Stimulated activated CD8-positive, alpha-beta memory T cell treated with anti-CD3 and anti-CD28 coated beads, Interleukin-4, amount 100 ng/mL, for 24 hours (primary cell): Measurements from ENCODE around the gene FAM9A.
"Not testable (repeated sequence)": the region's sequence is repeated elsewhere in the genome, so short reads cannot be mapped to it uniquely, and the experiment has no call there.

ENCODE experiments used
- DNase-seq: peaks from one replicate; pipeline ENCODE4 v3.0.0-alpha.2; 2020; ENCODE audit warnings: low read depth

FAM9A gene

GRCh38 chrX:8803326-8803725 is 2.1 kb upstream of the FAM9A start:
- no peak for DNase-seq

DNA sequence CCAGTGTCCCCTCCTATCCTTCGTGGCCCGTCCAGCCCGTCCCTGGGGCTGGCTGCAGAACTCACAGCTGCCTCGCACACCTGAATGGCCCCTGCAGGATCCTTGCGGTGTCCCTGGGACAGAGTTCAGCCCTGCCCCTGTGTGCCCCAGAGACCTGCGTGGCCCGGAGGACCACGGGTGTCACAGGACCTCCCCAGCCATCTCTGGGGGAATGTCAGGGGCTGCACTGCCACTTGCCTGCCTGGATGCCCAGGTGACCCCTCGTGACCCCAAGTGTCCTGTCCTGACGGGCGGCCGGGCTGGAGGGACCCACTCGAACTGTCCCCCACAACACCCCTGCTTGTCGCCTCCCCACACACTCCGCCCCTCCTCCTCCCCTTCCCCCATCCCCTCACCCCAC is 832 bp downstream of the FAM9A start:
- not testable (repeated sequence) for DNase-seq

DNA sequence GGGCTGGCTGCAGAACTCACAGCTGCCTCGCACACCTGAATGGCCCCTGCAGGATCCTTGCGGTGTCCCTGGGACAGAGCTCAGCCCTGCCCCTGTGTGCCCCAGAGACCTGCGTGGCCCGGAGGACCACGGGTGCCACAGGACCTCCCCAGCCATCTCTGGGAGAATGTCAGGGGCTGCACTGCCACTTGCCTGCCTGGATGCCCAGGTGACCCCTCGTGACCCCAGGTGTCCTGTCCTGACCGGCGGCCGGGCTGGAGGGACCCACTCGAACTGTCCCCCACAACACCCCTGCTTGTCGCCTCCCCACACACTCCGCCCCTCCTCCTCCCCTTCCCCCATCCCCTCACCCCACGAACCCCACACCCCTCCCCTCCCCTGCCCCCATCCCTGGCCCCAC is 1.9 kb downstream of the FAM9A start:
- DNase-seq: not testable (repeated sequence)

GRCh38 chrX:8798702-8799101 is 2.5 kb downstream of the FAM9A start:
- not testable (repeated sequence) for DNase-seq

GRCh38 chrX:8787119-8787518 is 14.1 kb downstream of the FAM9A start:
- DNase-seq: not testable (repeated sequence)

GRCh38 chrX:8784162-8784561 is 17.0 kb downstream of the FAM9A start:
- no peak for DNase-seq

GRCh38 chrX:8783714-8784098 is 17.5 kb downstream of the FAM9A start:
- no peak for DNase-seq

DNA sequence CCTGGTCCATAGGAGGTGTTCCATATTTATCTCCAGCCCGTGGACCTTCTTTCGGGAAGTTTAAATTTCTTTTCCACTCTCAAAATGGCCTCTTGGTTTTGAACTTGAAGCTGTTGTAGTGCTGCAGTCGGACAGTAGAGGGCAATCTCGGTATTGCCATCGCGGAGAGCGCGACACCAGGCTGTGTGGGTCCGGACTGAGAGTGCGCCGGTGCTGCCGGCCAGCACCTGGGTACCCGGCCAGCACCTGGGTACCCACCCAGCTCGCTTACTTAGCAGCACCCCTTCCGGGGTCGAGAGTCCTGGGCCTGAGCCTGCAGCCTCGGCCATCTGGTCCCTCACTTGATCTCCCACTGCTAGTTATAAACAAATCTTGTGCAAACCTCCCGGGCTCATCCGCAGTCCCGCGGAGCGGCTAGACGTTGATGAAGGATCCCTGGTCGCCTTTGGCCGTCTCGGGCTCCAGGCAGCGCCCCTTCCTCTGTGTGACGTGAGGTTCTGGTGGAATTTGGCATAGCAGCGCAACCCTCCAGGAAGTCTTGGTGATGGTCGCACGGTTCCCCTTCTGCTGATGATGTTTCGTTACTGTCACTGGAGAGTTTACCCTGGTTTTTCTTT is 18.0 kb downstream of the FAM9A start:
- peak; percentile 9 for DNase-seq

DNA sequence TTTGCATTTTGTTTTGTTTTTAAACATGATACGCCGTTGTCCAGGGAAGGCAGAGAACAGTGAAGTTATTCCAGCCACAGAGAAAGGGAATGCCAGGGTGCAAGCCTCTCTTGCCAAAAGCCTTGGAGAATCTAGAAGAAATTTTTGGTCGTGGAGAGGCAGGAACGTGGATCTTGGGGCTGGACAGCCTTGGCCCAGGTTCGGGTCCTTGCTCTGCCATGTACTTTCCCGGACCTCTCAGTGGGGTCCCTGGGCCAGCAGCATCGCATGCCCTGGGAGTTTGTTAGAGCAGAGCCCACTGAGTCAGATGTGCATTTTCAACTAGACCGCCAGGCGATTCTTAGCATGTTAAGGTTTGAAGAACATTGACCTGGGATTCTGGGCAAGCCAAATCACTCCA is 18.6 kb downstream of the FAM9A start:
- DNase-seq: no peak

GRCh38 chrX:8781921-8782320 is 19.3 kb downstream of the FAM9A start:
- DNase-seq: not testable (repeated sequence)

- DNase-seq: no peak
Observed at GRCh38 chrX:8773117-8773516, 28.1 kb downstream of the FAM9A start.

DNA sequence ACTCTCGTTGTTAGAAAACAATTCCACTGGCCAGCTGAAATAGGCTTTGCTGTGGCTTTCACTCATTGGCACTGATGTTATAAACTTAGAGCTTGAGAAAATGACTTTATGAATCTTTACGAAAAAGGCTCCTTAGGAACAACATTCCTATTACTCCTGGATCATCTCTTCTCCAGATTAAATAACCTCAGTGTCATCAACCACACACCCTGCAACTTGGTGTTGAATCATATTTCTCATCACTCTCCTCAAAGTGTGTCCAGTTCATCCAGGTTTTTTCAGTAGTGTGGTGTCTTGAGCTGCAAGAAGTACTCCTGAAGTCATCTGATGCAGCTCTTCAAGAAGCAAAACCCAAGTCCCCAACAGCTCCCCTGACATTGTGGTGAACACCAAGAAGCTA is 41.2 kb downstream of the FAM9A start:
- DNase-seq: no peak

GRCh38 chrX:8758706-8759105 is 42.5 kb downstream of the FAM9A start:
- DNase-seq: not testable (repeated sequence)

GRCh38 chrX:8757609-8758389 is 43.4 kb downstream of the FAM9A start:
- not testable (repeated sequence) for DNase-seq

GRCh38 chrX:8755813-8756212 is 45.4 kb downstream of the FAM9A start:
- DNase-seq: no peak

- no peak for DNase-seq
Observed at GRCh38 chrX:8755116-8755515, 46.1 kb downstream of the FAM9A start.

- no peak for DNase-seq
Observed at GRCh38 chrX:8749697-8750096, 51.5 kb downstream of the FAM9A start.

DNA sequence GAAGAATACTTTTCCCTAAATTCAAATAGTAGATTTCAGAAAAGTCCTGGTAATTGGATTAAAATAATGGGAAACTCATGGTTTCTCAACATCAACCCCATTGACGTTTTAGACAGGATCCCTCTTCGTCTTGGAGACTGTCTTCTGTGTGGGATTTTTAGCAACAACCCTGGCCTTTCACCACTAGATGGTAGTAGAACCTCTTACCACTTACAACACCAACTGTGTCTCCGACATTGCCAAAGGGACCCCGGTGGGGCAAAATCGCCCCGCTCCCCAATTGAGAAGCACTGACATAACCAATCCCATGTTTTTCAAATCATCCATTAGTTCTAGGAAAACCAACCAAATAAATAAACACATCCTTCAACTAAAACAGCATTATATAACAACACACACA is 52.3 kb downstream of the FAM9A start:
- DNase-seq: no peak

- DNase-seq: peak; percentile 42
Observed at GRCh38 chrX:8743126-8743732, 58.0 kb downstream of the FAM9A start.

DNA sequence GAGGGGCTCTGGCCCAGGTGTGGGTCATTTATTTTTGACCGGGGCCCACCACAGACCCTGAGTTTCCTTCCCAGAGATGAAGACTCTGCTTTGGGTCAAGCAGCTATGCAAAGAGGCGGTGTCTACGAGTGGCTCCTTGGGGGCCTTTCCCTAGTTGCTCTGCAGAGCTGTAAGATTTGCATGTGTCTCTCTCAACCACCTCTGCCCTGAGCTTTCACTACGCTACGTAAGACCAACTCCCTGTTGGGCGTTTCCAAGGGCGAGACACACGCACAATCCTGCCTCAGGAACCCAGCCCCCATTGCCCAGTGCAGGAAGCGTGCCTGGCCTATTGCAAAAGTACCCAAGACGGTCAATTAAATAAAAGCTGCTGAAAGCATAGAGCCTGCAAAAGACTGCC is 59.2 kb downstream of the FAM9A start:
- DNase-seq: no peak
